GM19099 (cell line): Measurements from ENCODE around the gene ASB1.

Source experiments
- POLR2A ChIP-seq: IDR thresholded peaks from 3 replicates; pipeline ENCODE4 v1.6.1; 2011; ENCODE audit warnings: low read depth; ENCODE audit not compliant: insufficient read length; ENCODE audit errors: extremely low read depth

The ASB1 gene

DNA sequence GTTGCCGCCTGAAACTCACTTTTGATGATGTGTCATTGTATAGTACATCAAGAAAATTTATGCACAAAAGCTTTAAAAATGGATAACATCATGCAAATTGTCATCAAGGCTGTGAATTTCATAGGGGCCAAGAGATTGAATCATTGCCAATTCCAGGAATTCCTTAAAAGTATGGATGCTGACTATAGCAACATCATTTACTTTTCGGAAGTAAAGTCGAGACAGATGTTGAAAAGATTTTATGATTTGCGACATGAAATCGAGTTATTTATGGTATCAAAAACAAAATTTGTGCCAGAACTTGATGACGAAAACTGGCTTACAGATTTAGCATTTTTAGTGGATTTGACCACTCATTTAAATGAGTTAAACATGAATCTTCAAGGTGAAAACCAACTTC is 56.3 kb downstream of the ASB1 start:
- TF ChIP-seq POLR2A: no peak

- TF ChIP-seq POLR2A: no peak
Measured at GRCh38 chr2:238483656-238484055, 56.9 kb downstream of the ASB1 start.

GRCh38 chr2:238484522-238485452 is 58.1 kb downstream of the ASB1 start:
- no peak for TF ChIP-seq POLR2A

DNA sequence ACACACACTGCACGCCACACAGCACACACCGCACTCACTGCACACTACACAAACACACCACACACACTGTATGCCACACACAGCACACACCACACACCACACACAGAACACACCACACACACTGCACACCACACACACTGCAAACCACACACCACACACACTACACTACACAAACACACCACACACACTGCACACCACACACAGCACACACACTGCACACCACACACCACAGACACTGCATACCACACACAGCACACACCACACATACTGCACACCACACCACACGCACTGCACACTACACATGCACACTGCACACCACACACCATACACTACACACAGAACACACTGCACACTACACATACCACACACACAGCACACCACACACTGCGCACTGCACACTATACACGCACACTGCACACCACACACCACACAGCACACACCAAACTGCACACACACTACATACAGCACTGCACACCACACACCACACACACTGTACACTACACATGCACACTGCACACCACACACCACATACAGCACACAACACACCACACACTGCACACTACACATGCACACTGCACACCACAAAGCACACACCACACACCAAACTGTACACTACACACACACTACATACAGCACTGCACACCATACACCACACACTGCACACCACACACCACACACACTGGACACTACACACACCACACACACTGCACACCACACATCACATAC is 59.6 kb downstream of the ASB1 start:
- TF ChIP-seq POLR2A: no peak

DNA sequence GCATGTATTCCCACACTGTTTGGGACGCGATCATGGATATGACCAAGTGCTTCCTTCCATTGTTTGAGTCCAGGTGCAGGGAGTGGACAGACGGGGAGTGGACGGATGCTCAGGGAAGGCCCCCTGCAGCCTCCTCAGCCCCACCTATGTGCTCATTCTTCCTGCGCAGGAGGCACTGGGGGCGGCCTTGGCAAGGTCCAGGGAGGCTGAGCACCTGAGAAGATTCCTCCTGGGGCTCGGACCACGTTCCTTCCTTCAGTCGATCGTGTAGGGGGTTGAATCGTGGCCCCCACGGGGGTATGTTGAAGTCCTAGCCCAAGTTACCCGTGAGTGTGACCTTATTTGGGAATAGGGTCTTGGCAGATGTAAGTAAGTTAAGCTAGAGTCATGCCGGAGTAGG is 60.4 kb downstream of the ASB1 start:
- no peak for TF ChIP-seq POLR2A

DNA sequence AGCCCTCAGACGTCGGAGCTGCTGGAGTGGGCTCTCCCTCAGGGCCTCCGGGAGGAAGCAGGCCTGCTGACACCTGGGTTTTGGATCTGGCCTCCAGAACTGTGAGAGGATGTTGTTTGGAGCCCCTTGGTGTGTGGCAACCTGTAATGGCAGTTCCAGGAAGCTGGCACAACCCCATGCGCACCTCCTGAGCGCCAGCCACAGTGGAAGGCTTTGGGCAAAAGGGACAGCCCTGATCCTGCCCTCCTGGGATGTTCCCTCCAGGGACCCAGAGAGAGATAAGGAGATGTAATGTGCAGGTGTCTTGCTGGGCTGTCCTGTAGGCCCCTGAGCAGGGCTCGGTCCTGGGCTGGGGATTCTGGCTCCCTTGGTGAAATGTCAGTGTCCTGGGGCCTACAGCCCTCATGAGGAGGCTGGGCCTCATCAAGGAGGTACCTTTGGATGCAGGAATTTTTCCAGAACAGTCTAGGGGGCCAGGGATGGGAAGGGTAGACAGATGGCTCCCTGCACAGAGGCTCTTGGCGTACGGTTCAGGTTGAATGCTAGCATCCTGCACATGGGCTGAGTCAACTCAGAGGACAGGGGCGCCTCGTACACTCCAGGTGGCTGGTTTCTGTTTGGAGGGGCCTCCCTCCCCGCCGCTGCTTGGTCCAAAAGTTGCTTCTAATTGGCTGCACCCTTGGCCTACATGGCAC is 61.1 kb downstream of the ASB1 start:
- TF ChIP-seq POLR2A: no peak

- TF ChIP-seq POLR2A: no peak
Measured at GRCh38 chr2:238488347-238488826, 61.7 kb downstream of the ASB1 start.

DNA sequence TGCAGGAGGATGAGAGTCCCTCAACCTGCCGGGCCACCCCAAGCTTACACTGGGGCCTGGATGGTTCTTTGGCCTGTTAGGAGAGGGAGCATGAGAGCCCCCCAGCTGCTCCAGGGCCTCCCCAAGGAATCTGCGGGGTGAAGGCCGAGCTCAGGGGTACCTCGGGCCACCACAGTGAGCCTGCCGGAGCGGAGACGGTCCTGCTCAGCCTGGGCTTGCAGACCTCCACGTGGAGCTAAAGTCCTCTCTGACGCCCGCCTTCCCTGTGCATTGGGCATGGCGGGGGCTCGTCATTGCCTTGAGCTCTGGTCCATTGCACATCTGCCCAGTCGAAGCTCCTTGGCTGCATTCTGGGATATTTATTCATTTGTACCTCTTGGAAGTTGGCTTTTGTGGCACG is 62.7 kb downstream of the ASB1 start:
- no peak for TF ChIP-seq POLR2A

DNA sequence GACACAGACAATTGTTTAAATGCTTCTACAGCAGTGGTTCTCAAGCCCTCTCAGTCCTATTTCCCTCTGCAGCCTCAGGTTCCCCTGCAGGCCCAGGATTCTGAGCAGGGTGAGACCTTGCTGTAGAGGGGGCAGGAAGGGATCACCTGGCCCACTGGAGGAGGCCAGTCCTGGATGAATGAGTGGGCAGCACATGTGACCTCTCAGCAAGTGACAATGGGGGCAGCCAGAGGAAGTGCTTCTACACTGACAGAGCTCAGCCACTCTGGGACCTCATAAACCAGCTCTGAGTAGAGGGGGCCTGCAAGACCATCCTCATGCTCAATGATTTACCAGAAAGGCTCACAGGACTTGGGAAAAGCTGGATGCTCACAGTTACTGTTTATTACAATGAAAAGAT is 63.2 kb downstream of the ASB1 start:
- TF ChIP-seq POLR2A: no peak

DNA sequence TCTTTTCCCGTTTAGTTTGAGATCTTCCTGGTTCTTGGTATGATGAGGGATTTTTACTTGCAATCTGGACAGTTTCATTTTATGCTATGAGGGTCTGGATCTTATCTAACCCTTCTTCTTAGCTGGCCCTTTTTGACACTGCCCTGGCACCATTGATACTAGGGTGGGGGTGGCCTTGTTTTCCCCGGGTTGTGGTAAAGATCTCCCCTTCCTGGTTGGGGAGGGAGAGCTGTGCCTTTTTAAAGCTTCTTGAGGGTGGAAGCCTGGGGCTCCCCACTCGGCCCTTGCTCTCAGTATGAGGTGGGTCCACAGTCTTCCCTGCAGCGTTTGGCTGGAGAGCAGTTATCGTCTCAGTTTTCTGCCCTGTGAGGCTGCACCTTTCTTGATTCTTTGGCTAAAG is 66.1 kb downstream of the ASB1 start:
- no peak for TF ChIP-seq POLR2A

DNA sequence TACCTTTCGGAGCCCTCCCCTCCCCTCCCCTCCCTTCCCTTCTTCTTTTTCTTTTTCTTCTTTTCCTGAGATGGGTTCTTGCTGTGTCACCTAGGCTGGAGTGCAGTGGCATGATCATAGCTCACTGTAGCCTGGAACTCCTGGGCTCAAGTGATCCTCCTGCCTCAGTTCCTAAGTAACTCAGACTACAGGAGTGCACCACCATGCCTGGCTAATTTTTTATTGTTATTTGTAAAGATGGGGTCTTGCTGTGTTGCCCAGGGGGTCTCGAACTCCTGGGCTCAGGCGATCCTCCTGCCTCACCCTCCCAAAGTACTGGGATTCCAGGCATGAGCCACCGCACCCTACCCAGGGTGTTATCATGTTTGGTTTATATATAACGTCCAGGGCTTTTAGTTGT is 66.7 kb downstream of the ASB1 start:
- TF ChIP-seq POLR2A: no peak

GRCh38 chr2:238493880-238494572 is 67.3 kb downstream of the ASB1 start:
- no peak for TF ChIP-seq POLR2A

DNA sequence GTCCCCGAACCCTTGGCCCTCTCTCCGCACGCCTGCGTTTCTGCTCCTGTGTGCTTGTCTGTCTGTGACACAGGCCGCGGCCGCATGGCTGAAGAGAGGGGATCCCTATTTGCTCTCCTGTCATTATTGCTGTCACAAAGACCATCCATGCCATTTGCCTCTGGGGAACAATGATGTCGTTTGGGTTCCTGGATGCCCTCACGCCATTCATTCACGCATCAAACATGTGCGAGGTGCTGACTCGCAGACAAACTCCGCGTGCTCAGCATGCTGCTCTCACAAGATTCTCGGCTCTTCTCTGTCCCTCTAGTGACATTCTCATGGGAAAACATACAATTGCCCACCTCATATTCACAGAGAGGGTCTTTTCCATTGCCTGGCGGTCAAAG is 67.8 kb downstream of the ASB1 start:
- no peak for TF ChIP-seq POLR2A

DNA sequence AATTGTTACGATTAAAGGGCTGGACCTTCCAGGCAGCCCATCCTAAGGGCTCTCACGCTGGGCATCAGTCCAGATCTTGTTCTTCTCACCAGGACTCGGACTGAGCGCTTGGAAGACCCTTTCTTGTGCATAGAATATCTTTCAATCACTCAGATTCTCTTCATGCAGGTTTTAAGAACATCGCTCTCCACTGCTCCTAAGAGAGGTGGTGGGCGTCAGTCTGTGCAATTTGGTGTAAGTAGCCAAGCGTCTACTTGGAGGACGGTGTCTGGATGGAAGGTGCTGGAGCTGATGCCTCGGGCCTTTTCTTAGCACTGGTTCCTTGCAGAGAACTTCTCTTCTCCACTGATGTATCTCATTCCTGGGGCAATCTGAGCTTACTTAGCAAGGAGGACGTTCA is 68.7 kb downstream of the ASB1 start:
- TF ChIP-seq POLR2A: no peak
